ENCODE results near the gene PTPRN2.

Gene PTPRN2

GRCh38 chr7:157560710-157561522 lies 1026.7 kb downstream of the PTPRN2 start:
- Histone ChIP-seq H3K4me2 (ENCODE audit: insufficient read depth, low read length, poor library complexity, severe bottlenecking) (no peak overlapping the region), H2BK15ac (ENCODE audit: low read length) (no peak overlapping the region), H4K8ac (ENCODE audit: low read depth, low read length) (no peak overlapping the region), H2BK12ac (ENCODE audit: low read length) (no peak overlapping the region), H4K91ac (ENCODE audit: low read depth, low read length, poor library complexity) (no peak overlapping the region), H3K27me3 (ENCODE audit: control insufficient read depth in 3 of 3, insufficient read depth in 3 of 3, low read depth in 1 of 3, low read length in 3 of 3) (no peaks in the 10 kb centered on the region), H3K27ac (replicated peaks; ENCODE audit: low read length) (no peak overlapping the region), H3K79me1 (ENCODE audit: low read depth, low read length) (peaks cover 15% of the 10 kb centered on the region), H2AK5ac (ENCODE audit: low read depth, low read length) (no peak overlapping the region), H2BK5ac (ENCODE audit: low read length) (no peak overlapping the region), H2BK120ac (ENCODE audit: low read depth, low read length) (no peak overlapping the region), H3K18ac (ENCODE audit: low read length) (no peak overlapping the region), H3K9ac (ENCODE audit: low read depth, low read length, poor library complexity) (peak overlapping the region; percentile 22), H3K36me3 (replicated peaks in 1 of 2; ENCODE audit: control insufficient read depth in 2 of 2, insufficient read depth in 2 of 2, low read length in 2 of 2) (peaks cover 37 to 97% of the 10 kb centered on the region in 2 donors), H3K4me3 (ENCODE audit: low read length in 2 of 2) (no peak overlapping the region), H3K4ac (ENCODE audit: low read length) (no peak overlapping the region), H3K23ac (ENCODE audit: low read depth, low read length, poor library complexity) (no peak overlapping the region), H3K4me1 (ENCODE audit: control insufficient read depth in 2 of 2, insufficient read depth in 1 of 2, low read depth in 1 of 2, low read length in 2 of 2) (no peaks in the 10 kb centered on the region), H3K9me3 (replicated peaks in 1 of 2; ENCODE audit: control insufficient read depth in 2 of 2, insufficient read depth in 1 of 2, low read depth in 1 of 2, low read length in 2 of 2) (peaks cover 13 to 15% of the 10 kb centered on the region in 2 donors), H3K14ac (ENCODE audit: low read length) (no peak overlapping the region), H2AFZ (ENCODE audit: low read length) (no peak overlapping the region)
- no peak for DNase-seq (ENCODE audit: low spot score)
- no CpG with 5 or more reads among the region's 29 CpGs for WGBS, 2 donors (ENCODE audit: extremely low coverage in 2 of 2, insufficient read length in 2 of 2, insufficient replicate concordance in 1 of 2)

DNA sequence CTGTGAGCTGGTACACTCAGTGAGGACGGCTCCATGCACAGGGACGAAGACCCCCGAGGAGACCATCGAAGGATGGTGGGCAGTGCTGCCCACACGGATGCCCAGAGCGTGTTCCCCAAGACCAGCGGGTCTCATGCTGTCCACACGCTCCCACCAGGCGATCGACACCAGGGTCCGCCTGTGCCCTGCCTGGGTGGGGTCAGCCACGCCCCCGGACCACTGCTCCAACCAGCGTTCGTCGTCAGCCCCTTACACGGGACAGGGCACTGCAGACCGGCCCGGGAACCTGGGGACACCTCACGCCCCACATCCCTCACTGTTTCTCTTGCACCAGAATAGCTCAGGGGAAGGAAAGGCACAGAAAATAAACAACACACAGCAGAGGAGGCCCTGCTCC lies 1027.4 kb downstream of the PTPRN2 start:
- Histone ChIP-seq H3K14ac (ENCODE audit: low read length) (no peak overlapping the region), H2BK15ac (ENCODE audit: low read length) (no peak overlapping the region), H3K9ac (ENCODE audit: low read depth, low read length, poor library complexity) (no peak overlapping the region), H3K18ac (ENCODE audit: low read length) (no peak overlapping the region), H3K4me2 (ENCODE audit: insufficient read depth, low read length, poor library complexity, severe bottlenecking) (no peak overlapping the region), H3K9me3 (replicated peaks in 1 of 2; ENCODE audit: control insufficient read depth in 2 of 2, insufficient read depth in 1 of 2, low read depth in 1 of 2, low read length in 2 of 2) (peaks cover 9 to 13% of the 10 kb centered on the region in 2 donors), H3K4me1 (ENCODE audit: control insufficient read depth in 2 of 2, insufficient read depth in 1 of 2, low read depth in 1 of 2, low read length in 2 of 2) (no peaks in the 10 kb centered on the region), H2BK120ac (ENCODE audit: low read depth, low read length) (no peak overlapping the region), H3K23ac (ENCODE audit: low read depth, low read length, poor library complexity) (no peak overlapping the region), H2AK5ac (ENCODE audit: low read depth, low read length) (no peak overlapping the region), H3K27ac (replicated peaks; ENCODE audit: low read length) (no peak overlapping the region), H2BK5ac (ENCODE audit: low read length) (no peak overlapping the region), H3K79me1 (ENCODE audit: low read depth, low read length) (peaks cover 15% of the 10 kb centered on the region), H4K91ac (ENCODE audit: low read depth, low read length, poor library complexity) (no peak overlapping the region), H2BK12ac (ENCODE audit: low read length) (no peak overlapping the region), H3K36me3 (replicated peaks in 1 of 2; ENCODE audit: control insufficient read depth in 2 of 2, insufficient read depth in 2 of 2, low read length in 2 of 2) (peaks cover 39 to 97% of the 10 kb centered on the region in 2 donors), H2AFZ (ENCODE audit: low read length) (no peak overlapping the region), H3K4me3 (ENCODE audit: low read length in 2 of 2) (no peak overlapping the region), H3K27me3 (ENCODE audit: control insufficient read depth in 3 of 3, insufficient read depth in 3 of 3, low read depth in 1 of 3, low read length in 3 of 3) (no peaks in the 10 kb centered on the region), H3K4ac (ENCODE audit: low read length) (no peak overlapping the region), H4K8ac (ENCODE audit: low read depth, low read length) (no peak overlapping the region)
- DNase-seq (ENCODE audit: low spot score): no peak
- no CpG with 5 or more reads among the region's 20 CpGs for WGBS, 2 donors (ENCODE audit: extremely low coverage in 2 of 2, insufficient read length in 2 of 2, insufficient replicate concordance in 1 of 2)

DNA sequence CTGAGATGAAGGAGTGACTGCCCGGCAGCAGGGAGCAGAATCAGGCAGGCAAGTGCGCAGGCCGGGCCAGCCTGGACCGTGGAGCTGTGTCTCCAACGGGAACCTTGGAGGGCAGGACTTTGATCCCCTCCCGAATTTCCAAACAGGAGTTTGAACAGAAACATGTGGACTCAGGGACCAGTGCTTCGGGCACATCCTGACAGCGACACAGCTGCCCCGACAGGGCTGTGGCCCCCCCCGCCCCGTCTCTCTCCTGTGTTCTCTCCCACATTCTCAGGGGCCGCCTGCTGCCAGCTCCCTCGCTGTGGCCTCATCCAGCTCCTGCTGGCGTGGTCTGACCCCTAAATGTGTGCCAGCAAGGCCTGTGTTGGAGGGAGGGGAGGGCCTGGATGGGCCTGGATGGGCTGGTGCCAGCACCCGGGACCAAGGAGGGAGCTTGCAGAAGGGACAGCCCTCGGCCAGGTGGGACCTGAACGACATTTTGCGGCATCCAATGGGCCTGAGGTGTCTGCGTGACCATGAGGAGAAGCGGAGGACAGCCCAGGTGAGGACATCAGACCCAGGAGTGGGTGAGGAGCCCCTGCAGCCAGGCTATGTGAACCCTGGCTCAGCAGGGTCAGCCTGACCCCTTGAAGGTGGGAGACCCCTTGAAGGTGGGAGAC lies 1027.9 kb downstream of the PTPRN2 start:
- Histone ChIP-seq H3K36me3 (replicated peaks in 1 of 2; ENCODE audit: control insufficient read depth in 2 of 2, insufficient read depth in 2 of 2, low read length in 2 of 2) (peaks cover 35 to 97% of the 10 kb centered on the region in 2 donors), H3K9ac (ENCODE audit: low read depth, low read length, poor library complexity) (peak overlapping the region; percentile 54), H2BK120ac (ENCODE audit: low read depth, low read length) (no peak overlapping the region), H4K8ac (ENCODE audit: low read depth, low read length) (no peak overlapping the region), H3K4me2 (ENCODE audit: insufficient read depth, low read length, poor library complexity, severe bottlenecking) (no peak overlapping the region), H2AK5ac (ENCODE audit: low read depth, low read length) (no peak overlapping the region), H3K79me1 (ENCODE audit: low read depth, low read length) (peaks cover 15% of the 10 kb centered on the region), H3K9me3 (replicated peaks in 1 of 2; ENCODE audit: control insufficient read depth in 2 of 2, insufficient read depth in 1 of 2, low read depth in 1 of 2, low read length in 2 of 2) (peaks cover 4 to 11% of the 10 kb centered on the region in 2 donors), H4K91ac (ENCODE audit: low read depth, low read length, poor library complexity) (no peak overlapping the region), H3K27ac (replicated peaks; ENCODE audit: low read length) (no peak overlapping the region), H2BK5ac (ENCODE audit: low read length) (no peak overlapping the region), H3K27me3 (ENCODE audit: control insufficient read depth in 3 of 3, insufficient read depth in 3 of 3, low read depth in 1 of 3, low read length in 3 of 3) (no peaks in the 10 kb centered on the region), H3K14ac (ENCODE audit: low read length) (no peak overlapping the region), H3K4me1 (ENCODE audit: control insufficient read depth in 2 of 2, insufficient read depth in 1 of 2, low read depth in 1 of 2, low read length in 2 of 2) (no peaks in the 10 kb centered on the region), H3K23ac (ENCODE audit: low read depth, low read length, poor library complexity) (no peak overlapping the region), H2AFZ (ENCODE audit: low read length) (no peak overlapping the region), H3K4ac (ENCODE audit: low read length) (no peak overlapping the region), H3K18ac (ENCODE audit: low read length) (peak overlapping the region; percentile 22), H2BK12ac (ENCODE audit: low read length) (no peak overlapping the region), H3K4me3 (ENCODE audit: low read length in 2 of 2) (no peak overlapping the region), H2BK15ac (ENCODE audit: low read length) (no peak overlapping the region)
- no CpG with 5 or more reads among the region's 20 CpGs for WGBS, 2 donors (ENCODE audit: extremely low coverage in 2 of 2, insufficient read length in 2 of 2, insufficient replicate concordance in 1 of 2)
- no peak for DNase-seq (ENCODE audit: low spot score)

DNA sequence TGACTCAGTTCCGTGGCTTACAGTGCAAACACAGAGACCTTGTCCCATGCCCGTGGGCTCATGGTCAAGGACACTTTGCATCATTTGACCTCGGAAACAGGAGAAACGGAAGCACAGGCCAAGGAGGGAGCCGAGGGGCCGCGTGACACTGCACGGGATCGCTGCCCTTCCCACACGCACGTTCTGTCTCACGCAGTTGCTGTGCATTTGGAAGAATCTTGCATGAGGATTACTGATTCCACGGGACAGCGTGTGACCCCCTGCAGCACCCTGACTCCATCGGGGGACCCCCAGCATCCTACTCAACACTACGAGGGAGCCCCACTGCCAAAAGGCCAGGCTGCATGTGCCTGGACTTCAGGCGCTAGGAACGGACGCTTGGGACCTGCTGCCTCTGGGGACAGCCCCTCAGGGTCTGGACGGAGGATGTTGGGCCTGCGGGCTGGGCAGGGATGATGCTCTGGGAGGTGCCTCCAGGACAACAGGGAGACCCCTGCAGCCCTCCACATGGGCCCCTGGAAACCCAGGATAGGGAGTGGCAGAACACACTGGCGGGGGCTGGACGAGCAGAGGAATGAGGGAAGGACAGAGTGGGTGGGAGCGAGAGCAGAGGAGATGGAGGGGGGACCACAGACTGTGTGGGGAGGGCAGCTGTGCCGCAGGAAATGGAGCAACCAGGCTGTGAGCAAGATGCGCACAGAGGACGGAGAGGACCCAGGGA lies 1028.6 kb downstream of the PTPRN2 start:
- Histone ChIP-seq H2BK15ac (ENCODE audit: low read length) (no peak overlapping the region), H3K14ac (ENCODE audit: low read length) (no peak overlapping the region), H3K4me2 (ENCODE audit: insufficient read depth, low read length, poor library complexity, severe bottlenecking) (no peak overlapping the region), H3K9ac (ENCODE audit: low read depth, low read length, poor library complexity) (no peak overlapping the region), H3K18ac (ENCODE audit: low read length) (peak overlapping the region; percentile 22), H3K36me3 (replicated peaks in 1 of 2; ENCODE audit: control insufficient read depth in 2 of 2, insufficient read depth in 2 of 2, low read length in 2 of 2) (peaks cover 32 to 95% of the 10 kb centered on the region in 2 donors), H3K27ac (replicated peaks; ENCODE audit: low read length) (no peak overlapping the region), H4K91ac (ENCODE audit: low read depth, low read length, poor library complexity) (no peak overlapping the region), H3K27me3 (ENCODE audit: control insufficient read depth in 3 of 3, insufficient read depth in 3 of 3, low read depth in 1 of 3, low read length in 3 of 3) (no peaks in the 10 kb centered on the region), H3K4me3 (ENCODE audit: low read length in 2 of 2) (no peak overlapping the region), H2BK12ac (ENCODE audit: low read length) (no peak overlapping the region), H4K8ac (ENCODE audit: low read depth, low read length) (no peak overlapping the region), H3K23ac (ENCODE audit: low read depth, low read length, poor library complexity) (no peak overlapping the region), H3K79me1 (ENCODE audit: low read depth, low read length) (peaks cover 15% of the 10 kb centered on the region), H3K4me1 (ENCODE audit: control insufficient read depth in 2 of 2, insufficient read depth in 1 of 2, low read depth in 1 of 2, low read length in 2 of 2) (no peaks in the 10 kb centered on the region), H2AFZ (ENCODE audit: low read length) (no peak overlapping the region), H3K9me3 (replicated peaks in 1 of 2; ENCODE audit: control insufficient read depth in 2 of 2, insufficient read depth in 1 of 2, low read depth in 1 of 2, low read length in 2 of 2) (peaks cover 0 to 8% of the 10 kb centered on the region in 2 donors), H3K4ac (ENCODE audit: low read length) (no peak overlapping the region), H2BK120ac (ENCODE audit: low read depth, low read length) (no peak overlapping the region), H2AK5ac (ENCODE audit: low read depth, low read length) (no peak overlapping the region), H2BK5ac (ENCODE audit: low read length) (no peak overlapping the region)
- DNase-seq (ENCODE audit: low spot score): no peak
- WGBS, 2 donors (ENCODE audit: extremely low coverage in 2 of 2, insufficient read length in 2 of 2, insufficient replicate concordance in 1 of 2): no CpG with 5 or more reads among the region's 27 CpGs
